ENCODE results near the gene RPUSD1.
"Not testable (repeated sequence)": the region's sequence is repeated elsewhere in the genome, so short reads cannot be mapped to it uniquely, and the experiment has no call there.

The RPUSD1 gene

GRCh38 chr16:781346-782010, 6.7 kb downstream of the RPUSD1 start:
- no peak for DNase-seq

- DNase-seq, result no peak
Measured at GRCh38 chr16:780296-780695, 7.9 kb downstream of the RPUSD1 start.

- no peak for DNase-seq
Measured at GRCh38 chr16:779561-779960, 8.6 kb downstream of the RPUSD1 start.

GRCh38 chr16:778909-779527, 9.2 kb downstream of the RPUSD1 start:
- no peak for DNase-seq

- no peak for DNase-seq
Measured at GRCh38 chr16:778447-778846, 9.7 kb downstream of the RPUSD1 start.

GRCh38 chr16:777826-778225, 10.4 kb downstream of the RPUSD1 start:
- no peak for DNase-seq

GRCh38 chr16:776824-777223, 11.4 kb downstream of the RPUSD1 start:
- DNase-seq, result no peak

- not testable (repeated sequence) for DNase-seq
Measured at GRCh38 chr16:776298-776697, 11.9 kb downstream of the RPUSD1 start.

- DNase-seq, result no peak
Measured at GRCh38 chr16:775236-775796, 12.9 kb downstream of the RPUSD1 start.

- DNase-seq, result no peak
Measured at GRCh38 chr16:774086-775001, 13.8 kb downstream of the RPUSD1 start.

- DNase-seq, result no peak
Measured at GRCh38 chr16:772959-773358, 15.2 kb downstream of the RPUSD1 start.

- no peak for DNase-seq
Measured at GRCh38 chr16:770411-770810, 17.8 kb downstream of the RPUSD1 start.

GRCh38 chr16:769934-770333, 18.2 kb downstream of the RPUSD1 start:
- DNase-seq, result no peak

GRCh38 chr16:769184-769784, 18.9 kb downstream of the RPUSD1 start:
- no peak for DNase-seq

GRCh38 chr16:768428-768827, 19.8 kb downstream of the RPUSD1 start:
- DNase-seq, result no peak

- no peak for DNase-seq
Measured at GRCh38 chr16:767743-768235, 20.4 kb downstream of the RPUSD1 start.

GRCh38 chr16:766820-767640, 21.2 kb downstream of the RPUSD1 start:
- no peak for DNase-seq

GRCh38 chr16:766008-766819, 22.0 kb downstream of the RPUSD1 start:
- no peak for DNase-seq

GRCh38 chr16:765488-765865, 22.7 kb downstream of the RPUSD1 start:
- DNase-seq, result no peak

GRCh38 chr16:764848-765487, 23.2 kb downstream of the RPUSD1 start:
- DNase-seq, result no peak

Data from activated CD4-positive, alpha-beta T cell treated with anti-CD3 and anti-CD28 coated beads for 48 hours (primary cell).